Measurements from ENCODE around the gene COL9A3. TPM values are rescaled to one million over a fixed set of nuclear protein-coding genes. Genes with fewer than 3 reads are reported as not detected.

Gene COL9A3
- total RNA-seq, 1 donor from 2014 or later: 576 TPM

DNA sequence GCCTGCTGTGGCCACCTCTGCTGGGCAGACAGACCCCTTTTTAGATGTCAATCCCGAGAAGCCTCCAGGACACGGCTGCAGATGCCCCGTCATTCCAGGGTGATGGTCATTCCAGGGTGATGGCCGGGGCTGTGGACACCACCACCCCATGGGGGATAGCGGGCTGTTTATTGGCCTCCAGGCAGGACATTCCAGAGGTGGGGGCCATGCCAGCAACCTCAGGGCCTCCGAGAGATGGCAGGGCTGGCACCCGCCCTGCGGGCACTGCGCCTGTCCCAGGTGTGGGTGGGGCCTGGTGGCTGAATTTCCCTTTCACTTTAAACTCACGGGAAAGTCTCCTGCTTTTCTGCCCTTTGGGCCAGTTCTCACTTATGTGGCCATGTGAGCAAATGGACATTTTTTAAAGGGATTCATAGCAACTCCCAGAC lies 14.5 kb downstream of the COL9A3 start:
- no peaks in the 10 kb centered on the region for H3K9me3 Mint-ChIP-seq
- no peak for DNase-seq (ENCODE audit: low spot score in 2 of 2, unreplicated experiment in 2 of 2)
- peaks cover 18% of the 10 kb centered on the region for H3K36me3 Mint-ChIP-seq
- H3K27me3 Mint-ChIP-seq (ENCODE audit: low read depth): no peaks in the 10 kb centered on the region
- no peak overlapping the region for H3K27ac Mint-ChIP-seq
- H3K4me1 Mint-ChIP-seq: peaks cover 12% of the 10 kb centered on the region
- TF ChIP-seq, protein P1, sequence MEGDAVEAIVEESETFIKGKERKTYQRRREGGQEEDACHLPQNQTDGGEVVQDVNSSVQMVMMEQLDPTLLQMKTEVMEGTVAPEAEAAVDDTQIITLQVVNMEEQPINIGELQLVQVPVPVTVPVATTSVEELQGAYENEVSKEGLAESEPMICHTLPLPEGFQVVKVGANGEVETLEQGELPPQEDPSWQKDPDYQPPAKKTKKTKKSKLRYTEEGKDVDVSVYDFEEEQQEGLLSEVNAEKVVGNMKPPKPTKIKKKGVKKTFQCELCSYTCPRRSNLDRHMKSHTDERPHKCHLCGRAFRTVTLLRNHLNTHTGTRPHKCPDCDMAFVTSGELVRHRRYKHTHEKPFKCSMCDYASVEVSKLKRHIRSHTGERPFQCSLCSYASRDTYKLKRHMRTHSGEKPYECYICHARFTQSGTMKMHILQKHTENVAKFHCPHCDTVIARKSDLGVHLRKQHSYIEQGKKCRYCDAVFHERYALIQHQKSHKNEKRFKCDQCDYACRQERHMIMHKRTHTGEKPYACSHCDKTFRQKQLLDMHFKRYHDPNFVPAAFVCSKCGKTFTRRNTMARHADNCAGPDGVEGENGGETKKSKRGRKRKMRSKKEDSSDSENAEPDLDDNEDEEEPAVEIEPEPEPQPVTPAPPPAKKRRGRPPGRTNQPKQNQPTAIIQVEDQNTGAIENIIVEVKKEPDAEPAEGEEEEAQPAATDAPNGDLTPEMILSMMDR (IDR thresholded peaks at IDR 0.05; ENCODE audit: unreplicated experiment): no peak
- no peak overlapping the region for H3K4me3 Mint-ChIP-seq

DNA sequence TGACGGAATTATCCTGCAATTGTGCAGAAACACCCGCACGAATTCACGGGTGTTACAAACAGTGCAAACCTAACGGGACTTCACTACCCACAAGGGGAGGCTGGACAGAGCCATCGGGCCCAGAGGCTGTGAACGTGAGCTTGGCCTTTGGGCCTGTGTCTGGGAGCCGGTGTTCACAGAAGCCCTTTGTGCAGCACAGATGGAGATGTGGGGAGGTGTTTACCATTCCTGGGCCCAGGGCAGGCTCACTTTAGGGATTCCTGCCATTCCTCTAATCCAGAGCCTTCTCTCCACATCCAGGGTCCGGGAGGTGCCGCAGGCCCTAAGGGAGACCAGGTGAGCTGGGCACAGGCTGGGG lies 15.0 kb downstream of the COL9A3 start:
- Mint-ChIP-seq H3K27ac (no peak overlapping the region), H3K4me3 (no peak overlapping the region)

DNA sequence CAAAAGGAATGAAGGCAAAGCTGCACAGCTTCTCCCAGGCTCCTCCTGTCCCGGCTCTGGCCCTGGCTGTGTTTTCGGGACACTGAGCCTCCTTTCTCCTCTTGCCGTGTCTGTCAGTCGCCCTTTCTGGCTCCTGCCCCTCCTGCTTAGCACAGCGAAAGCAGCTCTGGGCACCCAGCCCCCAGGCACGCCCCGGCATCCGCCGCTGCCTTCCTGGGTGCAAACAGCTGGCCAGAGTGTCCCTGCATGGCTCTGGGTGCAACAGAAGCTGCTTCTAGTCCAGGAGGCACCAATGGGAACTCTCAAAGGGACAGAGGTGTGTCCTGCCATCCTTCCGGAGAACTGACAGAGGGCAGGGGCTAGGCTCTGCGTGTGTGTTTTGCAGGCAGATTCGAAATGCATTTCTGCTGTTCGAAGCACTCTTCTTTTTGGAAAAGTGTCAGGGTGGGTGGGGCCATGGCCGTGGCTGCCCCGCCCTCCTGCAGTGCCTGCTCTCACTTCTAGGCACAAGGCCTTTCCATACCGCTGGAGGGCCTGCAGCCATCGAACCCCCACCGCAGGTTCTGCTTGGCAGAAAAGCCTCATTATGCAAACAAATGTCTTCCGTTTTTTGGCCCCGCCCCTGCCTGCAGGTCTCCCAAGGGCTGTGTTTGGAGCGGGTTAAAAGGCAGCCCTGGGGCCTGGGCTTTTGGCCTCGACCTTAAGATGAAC lies 15.5 kb downstream of the COL9A3 start:
- Mint-ChIP-seq H3K4me3 (no peak overlapping the region), H3K27ac (peak overlapping the region; percentile 16), H3K9me3 (no peaks in the 10 kb centered on the region), H3K36me3 (peaks cover 24% of the 10 kb centered on the region), H3K27me3 (ENCODE audit: low read depth) (no peaks in the 10 kb centered on the region), H3K4me1 (peaks cover 12% of the 10 kb centered on the region)
- TF ChIP-seq, protein P1 (IDR thresholded peaks at IDR 0.05; ENCODE audit: unreplicated experiment): no peak
- DNase-seq (ENCODE audit: low spot score in 2 of 2, unreplicated experiment in 2 of 2): no peak

More for the DNA sequence above, 15.0 kb downstream of the COL9A3 start:
- TF ChIP-seq, protein P1 (IDR thresholded peaks at IDR 0.05; ENCODE audit: unreplicated experiment): no peak
- Mint-ChIP-seq H3K4me1 (peaks cover 12% of the 10 kb centered on the region), H3K27me3 (ENCODE audit: low read depth) (no peaks in the 10 kb centered on the region), H3K36me3 (peaks cover 21% of the 10 kb centered on the region), H3K9me3 (no peaks in the 10 kb centered on the region)
- no peak for DNase-seq (ENCODE audit: low spot score in 2 of 2, unreplicated experiment in 2 of 2)

DNA sequence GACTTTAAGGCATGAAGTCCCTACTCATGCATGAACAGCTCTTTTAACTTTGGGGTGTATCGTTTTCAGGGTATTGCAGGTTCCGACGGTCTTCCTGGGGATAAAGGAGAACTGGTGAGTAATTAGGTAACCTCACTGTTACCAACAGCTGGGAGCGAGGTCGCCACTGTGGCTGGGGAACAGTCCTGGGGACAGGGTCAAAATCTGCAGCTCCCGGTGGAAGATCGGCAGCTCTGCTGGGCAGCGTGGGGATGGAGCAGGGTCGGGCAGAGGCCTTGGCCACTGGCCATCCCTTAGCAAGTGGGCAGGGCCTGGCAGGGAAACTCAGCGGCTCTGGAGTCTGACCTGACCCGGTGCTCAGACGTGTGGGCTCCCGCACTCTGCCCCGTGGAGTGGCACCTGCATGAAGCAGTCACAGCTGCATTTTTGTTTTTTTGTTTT lies 16.1 kb downstream of the COL9A3 start:
- Mint-ChIP-seq H3K4me3 (no peak overlapping the region), H3K27ac (no peak overlapping the region), H3K27me3 (ENCODE audit: low read depth) (no peaks in the 10 kb centered on the region), H3K4me1 (peaks cover 12% of the 10 kb centered on the region), H3K9me3 (no peaks in the 10 kb centered on the region), H3K36me3 (peaks cover 25% of the 10 kb centered on the region)
- TF ChIP-seq, protein P1 (IDR thresholded peaks at IDR 0.05; ENCODE audit: unreplicated experiment): no peak
- DNase-seq (ENCODE audit: low spot score in 2 of 2, unreplicated experiment in 2 of 2): peak in 1 of 2 experiments; percentile 13

DNA sequence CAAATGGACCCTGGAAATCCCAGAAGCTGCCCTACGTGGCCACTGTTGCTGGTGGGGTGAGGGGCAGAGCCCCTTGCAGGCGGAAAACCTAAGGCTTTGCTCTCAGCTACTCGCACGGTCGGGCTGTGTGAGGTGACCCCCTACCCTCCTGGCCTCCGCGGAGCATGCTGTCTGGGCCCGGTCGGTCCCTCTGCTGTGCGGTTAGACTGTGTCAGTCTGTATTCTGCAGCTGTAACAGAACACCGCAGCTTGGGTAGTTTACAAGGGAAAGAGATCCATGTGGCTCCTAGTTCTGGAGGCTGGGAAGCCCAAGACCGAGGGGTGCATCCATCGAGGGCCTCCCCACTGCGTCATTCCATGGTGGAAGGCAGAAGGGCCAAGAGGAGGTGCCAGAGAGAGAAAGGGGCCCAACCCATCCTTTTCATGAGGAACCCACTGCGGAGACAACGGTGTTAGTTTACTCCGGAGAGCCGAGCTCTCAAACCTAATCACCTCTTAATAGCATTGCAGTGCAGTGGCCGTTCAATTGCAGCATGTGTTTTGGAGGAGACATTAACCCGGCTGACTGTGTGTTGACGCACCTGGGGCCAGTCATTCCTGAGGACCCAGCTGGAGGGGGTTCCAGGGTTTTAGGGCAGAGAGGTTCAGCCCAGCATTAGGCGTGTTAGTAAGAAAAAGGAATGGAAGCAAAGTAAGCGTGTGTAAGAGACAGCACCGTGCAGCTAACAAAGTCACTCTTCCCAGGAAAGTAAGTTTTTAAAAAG lies 18.3 kb downstream of the COL9A3 start:
- no peak for DNase-seq (ENCODE audit: low spot score in 2 of 2, unreplicated experiment in 2 of 2)
- H3K36me3 Mint-ChIP-seq: peaks cover 36% of the 10 kb centered on the region
- H3K4me1 Mint-ChIP-seq: peaks cover 12% of the 10 kb centered on the region
- no peaks in the 10 kb centered on the region for H3K27me3 Mint-ChIP-seq (ENCODE audit: low read depth)
- H3K27ac Mint-ChIP-seq: peak overlapping the region; percentile 47
- H3K4me3 Mint-ChIP-seq: no peak overlapping the region
- TF ChIP-seq, protein P1 (IDR thresholded peaks at IDR 0.05; ENCODE audit: unreplicated experiment): no peak
- H3K9me3 Mint-ChIP-seq: no peaks in the 10 kb centered on the region

Measured in mesothelial cell of epicardium (in vitro differentiated cells).